Stimulated activated CD4-positive, alpha-beta T cell treated with anti-CD3 and anti-CD28 coated beads, Interleukin-4, amount 100 ng/mL, for 48 hours (primary cell): ENCODE data around the gene COPZ2.
"Not testable (repeated sequence)": the region's sequence is repeated elsewhere in the genome, so short reads cannot be mapped to it uniquely, and the experiment has no call there.

ENCODE experiments used
- DNase-seq, 2 donors: peaks; one replicate each; pipeline ENCODE4 v3.0.0-alpha.2; 2020; ENCODE audit warnings: low read depth in 2 of 2

COPZ2 gene

GRCh38 chr17:48056246-48056745 is 18.7 kb upstream of the COPZ2 start:
- no peak for DNase-seq

DNA sequence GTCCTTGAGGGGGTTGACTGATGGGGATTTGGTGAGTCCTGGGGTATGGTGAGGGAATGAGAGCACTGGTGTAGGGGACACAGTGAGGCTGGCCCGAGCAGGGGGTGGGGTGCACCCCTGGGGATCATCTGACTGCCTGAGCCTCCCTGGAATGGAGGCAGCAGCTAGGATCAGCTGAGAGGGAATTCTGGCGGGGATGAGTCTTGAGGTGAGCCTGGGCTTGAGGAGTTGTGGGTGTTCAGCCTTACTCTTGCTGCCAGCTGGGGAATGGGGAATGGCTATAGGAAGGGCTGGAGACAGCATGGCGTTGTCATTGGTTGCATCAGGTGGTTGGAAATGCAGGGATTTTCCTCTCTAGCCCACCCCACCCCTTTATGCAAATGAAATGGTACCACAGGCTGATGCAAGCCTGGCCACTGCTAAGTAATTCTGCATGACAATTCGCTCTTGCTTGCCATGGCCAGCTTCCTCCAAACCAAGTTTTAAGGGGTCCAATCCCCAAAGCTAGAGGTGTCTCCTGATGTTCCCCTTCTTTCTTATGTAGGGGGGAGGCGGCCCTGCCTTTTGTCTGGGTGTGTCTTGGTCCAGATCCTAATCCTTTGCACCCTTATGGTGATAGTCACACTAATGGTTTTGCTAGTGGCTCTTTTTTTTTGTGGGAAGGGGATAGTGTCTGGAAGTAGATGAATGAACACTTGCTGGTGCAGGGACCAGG is 18.1 kb upstream of the COPZ2 start:
- DNase-seq = peak in 1 of 2 donors; percentile 50

DNA sequence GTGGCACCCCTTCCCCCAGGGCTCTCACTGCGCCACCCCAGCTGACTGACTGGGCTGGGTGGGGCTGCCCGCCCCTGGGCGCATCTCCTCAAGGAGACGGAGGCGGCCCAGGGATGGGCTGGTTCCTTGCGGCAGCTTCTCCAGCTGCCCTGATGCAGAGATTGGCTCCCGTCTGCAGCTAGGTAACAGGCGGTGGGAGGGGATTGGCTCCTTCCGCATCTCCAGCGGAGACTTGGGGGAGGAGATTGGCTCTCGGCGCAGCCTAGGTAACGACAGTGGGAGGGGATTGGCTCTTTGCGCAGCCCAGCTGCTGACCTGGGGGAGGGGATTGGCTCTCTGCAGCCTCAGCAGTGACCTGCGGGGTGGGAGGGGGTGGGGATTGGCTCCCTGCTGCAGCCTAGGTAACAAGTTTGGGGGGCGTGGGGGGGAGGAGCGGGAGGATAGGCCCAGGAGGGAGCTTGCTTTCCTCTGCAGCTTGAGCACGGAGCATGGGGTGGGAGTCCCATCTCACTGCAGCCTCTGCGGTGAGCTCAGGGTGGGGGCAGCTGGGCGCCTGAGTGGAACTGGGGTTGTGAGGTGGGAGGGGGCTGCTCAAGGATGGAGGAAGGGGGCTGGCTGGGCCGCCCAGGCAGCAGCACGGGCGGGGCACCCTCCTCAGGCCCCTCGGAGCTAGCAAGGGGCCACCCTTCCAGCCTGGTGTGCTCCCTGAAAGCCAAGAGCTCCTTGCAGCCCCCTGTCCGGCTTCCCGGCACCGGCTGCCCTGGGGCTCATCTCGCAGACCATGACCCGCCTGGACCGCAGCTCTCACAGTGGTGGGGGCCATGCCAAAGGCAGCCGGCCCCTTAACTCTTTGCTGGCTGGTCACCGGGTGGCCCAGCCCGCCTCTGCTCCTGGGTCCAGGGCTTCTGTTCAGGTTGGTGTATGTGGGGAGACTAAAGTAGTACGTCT is 16.9 kb upstream of the COPZ2 start:
- DNase-seq = no peak

DNA sequence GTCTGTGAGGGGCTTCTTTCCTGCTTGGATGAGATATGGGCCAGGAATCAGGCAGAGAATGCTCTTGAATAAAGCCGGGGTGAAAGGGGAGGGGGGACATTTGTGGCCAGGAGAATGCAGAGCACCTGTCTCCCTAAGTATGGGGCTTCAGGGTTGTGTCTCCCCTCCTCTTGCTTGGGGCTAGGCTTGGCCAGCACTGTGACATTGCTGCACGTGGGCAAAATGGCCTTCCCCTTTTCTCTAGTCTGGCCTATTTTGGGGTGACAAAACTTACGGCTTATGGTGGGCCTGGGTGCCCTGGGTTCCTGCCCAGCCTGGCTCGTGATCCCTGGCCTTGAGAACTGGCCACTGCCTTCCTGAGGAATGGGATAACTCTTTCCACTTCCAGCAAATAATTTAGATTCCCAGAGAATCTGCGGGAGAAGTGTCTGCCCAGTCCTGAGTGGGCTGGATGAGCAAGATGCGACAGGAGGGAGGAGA is 16.2 kb upstream of the COPZ2 start:
- DNase-seq = no peak

DNA sequence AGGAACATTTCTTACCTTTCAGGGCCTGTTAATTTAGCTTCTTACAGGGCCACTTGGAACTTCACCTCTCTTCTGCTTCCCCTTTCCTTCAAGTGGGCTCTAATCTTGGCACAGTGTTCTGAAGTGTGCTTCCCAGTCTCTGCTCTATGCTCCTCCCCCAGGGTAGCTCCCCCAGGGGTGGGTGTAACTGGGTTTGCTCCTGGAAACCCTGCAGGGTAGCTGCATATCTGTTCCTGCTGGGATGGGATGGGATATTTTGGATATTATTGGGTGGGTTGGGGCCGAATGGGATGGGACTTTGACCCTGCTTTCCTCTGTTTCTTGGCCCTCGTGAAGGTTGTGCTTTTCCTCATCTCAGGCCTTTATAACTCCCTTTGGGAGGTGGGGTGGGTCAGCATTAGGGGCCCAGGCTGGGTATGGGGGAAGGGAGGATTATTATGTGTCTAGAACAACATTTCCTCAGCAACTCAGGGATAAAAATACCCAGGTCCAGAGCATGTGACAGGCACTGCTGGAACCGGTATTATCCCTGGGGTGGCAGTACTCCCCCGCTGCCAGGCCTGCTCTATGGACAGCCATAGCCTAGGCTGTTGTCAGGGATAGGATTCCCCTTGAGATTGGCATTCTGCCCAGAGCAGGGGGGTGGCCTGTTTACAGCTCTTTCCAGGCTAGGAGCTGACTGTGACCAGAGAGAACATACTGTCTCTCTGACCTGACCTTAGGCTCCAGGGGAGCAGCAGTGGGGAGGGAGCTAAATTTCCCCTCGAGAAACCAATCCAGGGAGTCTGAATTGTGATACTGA is 15.6 kb upstream of the COPZ2 start:
- DNase-seq = no peak

GRCh38 chr17:48051706-48052486 is 14.3 kb upstream of the COPZ2 start:
- no peak for DNase-seq

GRCh38 chr17:48051283-48051682 is 13.7 kb upstream of the COPZ2 start:
- no peak for DNase-seq

- peak in 1 of 2 donors; percentile 59 for DNase-seq
These were observed 11.0 kb upstream of the COPZ2 start for GRCh38 chr17:48048384-48049126.

DNA sequence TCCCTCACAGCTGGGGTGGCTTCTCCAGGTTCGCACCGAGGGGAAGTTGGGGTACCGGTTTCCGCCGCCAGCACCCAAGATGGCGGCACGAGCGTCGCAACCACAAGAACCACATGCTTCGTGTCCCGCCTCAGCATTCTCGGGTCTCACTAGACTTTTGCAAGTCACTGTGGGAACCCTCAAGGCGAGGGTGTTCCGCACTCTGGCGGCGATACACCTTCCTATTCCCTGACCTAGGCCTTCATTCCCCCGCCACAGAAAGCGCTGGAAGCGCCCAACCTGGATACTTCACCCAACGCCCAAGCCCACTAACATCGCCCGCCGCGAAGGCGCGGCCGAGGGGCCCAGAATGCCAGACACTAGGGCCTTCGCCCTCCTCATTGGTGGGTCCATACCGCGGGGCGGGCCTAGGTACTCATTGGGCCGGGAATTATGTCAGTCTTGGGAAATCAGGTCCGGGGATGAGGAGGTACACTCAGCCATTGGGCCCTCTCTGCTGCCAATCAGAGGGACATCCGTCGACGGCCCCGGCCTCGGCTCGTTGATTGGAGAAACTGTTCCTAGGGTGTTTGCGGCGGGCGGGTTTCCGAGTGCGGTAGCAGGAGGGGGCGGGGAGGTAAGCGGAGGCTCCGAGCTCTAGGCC is 10.3 kb upstream of the COPZ2 start, which contains the start of gene NFE2L1:
TSS of gene NFE2L1 (plus strand) at position 619 of the 643 bp plus-strand sequence. CDS start 2,760 bp downstream, outside the sequence.
- DNase-seq = peak; percentile 92 to 98

DNA sequence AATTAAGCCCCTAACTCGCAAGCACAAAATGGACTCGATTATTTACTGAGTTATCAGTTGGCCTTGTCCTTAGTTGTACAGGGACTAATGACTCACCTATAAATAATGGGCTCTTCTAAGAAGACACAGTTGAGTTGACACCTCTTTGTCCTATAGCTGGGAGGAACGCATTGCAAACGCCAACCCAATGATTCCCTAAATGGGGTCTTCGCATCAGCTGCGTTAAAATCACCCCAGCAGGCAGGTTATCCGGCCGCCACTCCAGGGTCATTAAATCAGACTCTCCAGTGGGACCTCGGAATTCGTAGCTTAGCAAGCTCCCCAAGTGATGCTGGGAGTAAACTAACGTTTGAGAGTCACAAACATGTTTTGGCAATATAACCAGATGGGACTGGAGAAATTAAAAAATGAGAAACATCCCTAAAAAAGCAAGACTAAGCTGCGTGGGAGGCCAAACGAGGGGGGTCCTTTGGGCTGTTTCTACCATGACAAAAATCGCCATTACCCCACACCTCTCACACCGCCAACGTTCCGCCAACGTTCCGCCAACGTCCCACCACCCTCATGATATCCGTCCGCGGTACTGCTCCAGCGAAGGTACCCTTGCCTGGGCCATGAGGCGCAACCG is 9.6 kb upstream of the COPZ2 start:
- DNase-seq = no peak

DNA sequence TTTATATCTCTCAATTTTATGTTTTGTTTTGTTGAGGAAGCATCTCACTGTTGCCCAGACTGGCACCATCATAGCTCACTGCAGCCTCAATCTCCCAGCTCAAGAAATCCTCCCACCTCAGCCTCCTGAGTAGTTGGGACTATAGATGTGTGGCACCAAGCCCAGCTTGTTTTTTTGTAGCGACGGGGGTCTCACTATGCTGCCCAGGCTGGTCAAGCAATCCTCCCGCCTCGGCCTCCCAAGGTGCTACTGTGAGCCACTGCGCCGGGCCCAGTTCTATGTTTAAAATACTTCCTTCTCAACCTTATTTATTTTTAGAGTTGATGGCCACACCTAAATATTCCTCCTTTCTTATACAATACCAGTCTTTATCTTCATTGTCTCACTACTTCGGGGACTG is 8.7 kb upstream of the COPZ2 start:
- DNase-seq = no peak

DNA sequence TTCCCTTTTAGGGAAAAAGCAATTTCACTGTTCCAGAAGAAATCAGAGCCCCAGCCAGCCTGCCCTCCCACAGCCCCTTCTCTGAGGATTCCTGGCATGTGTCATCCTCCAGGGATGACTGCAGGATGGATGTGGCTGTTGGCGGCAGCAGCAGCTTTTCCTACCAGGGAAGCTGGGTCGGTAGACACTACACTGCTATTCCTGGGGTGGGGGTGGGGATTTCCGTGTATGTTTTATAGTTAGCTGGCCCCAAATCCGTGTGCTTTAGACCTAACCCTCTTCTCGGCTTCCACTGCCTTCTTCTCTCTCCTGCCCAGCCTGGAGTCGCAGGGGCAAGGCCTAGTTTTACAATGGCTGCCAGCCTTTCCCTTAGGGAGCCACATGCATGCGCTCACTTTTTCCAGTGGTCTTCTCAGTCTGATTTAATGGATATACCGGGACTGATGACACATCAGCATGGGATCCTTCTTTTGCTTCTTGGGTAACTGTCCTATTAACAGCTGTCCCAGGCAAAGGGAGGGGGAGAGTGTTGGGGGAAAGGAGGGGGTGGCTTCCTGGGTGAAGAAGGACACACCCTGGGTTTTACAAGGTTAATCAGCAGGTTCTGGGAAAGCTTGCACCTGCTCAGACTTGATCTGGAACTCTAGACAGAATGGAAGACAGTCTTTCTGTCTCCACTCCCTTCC is 7.9 kb upstream of the COPZ2 start:
- DNase-seq = no peak

DNA sequence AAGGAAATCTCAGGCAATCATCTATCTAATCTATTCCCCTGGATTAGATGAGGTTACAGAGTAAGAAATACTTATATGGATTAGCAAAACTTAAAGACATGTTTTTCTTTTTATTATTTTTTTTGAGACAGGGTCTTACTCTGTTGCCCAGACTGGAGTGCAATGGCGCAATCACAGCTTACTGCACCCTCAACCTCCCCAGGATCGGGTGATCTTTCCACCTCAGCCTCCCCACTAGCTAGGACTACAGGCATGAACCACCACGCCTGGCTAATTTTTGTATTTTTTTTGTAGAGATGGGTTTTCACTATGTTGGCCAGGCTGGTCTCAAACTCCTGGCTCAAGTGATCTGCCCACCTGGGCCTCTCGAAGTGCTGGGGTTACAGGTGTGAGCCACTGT is 7.3 kb upstream of the COPZ2 start:
- no peak for DNase-seq

DNA sequence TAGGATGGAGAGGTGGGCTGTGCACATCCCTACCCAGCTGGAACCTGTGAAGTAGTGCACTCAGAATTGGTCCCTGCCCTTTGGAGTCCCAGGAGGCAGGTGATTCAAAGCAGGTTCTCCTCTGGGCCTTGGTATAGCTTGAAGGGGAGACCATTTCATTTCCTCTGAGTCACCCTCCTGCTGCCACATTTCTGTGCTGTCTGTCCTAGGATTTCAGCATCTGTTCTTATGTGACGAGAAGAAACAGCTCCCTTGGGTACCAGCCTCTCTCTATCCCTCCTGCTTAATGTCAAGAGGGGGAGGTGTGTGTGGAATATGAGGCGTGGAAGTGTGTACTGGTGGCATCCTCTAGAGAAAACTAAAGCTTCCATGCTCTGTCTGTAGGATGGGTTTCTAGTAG is 5.6 kb upstream of the COPZ2 start:
- DNase-seq = no peak

DNA sequence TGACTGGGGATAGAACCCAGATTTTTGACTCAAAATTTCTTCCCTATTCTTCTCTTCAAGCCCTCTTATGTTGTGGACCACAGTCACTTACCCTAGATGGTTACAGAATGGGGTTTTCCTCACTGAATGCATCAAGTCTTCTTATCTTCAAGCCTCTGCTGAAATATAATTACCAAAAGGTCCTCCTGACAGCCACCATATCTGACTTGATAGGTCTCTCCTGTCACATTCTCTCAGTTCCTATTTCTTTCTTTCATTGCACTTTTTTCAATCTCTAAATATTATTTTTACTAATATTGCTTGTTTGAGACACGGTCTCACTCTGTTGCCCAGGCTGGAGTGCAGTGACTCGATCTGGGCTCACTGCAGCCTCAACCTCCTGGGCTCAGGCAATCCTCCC is 1.1 kb upstream of the COPZ2 start:
- no peak for DNase-seq

DNA sequence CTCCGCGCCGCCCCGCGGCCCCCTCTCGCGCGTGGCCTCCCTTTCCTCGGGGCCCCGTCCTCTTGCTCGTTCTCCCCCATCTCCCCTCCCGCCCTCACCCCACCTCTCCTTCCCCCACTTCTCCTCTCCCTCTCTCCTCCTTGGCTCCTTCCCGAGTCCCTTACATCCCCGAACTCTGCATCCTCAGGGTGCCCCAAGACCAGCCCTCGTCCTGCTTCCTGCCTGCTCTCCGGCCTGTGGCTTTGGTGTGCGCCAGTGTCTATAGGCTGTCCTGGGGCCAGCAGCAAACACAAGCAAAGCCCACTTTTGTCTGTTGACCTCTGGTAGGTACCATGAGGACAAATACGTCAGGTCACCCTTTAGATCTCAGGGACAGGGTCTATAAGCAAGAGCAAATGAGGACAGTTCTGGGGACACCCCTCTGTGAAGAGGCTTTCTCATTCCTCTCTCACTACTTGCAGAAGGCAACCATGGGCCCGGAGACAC is 284 bp upstream of the COPZ2 start:
- DNase-seq = no peak

DNA sequence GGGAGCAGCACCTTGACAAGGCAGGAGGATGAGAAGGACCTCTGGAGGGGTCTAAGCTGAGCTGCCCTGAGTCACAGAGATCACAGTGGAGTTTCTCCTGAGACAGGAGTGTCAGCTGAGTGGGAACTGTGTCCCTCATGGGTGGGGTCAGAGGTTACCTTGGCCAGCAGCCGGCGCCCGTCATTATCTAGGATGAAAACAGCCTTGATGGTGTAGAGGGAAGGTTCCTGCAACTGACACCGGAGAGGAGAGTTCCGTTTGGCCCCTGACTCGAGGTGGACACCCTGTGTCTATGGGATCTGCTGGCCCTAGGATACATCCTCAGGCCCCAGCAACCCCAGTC is 933 bp downstream of the COPZ2 start:
- DNase-seq = no peak

GRCh38 chr17:48034734-48035133 is 2.9 kb downstream of the COPZ2 start:
- not testable (repeated sequence) for DNase-seq

GRCh38 chr17:48031966-48032365 is 5.6 kb downstream of the COPZ2 start:
- no peak for DNase-seq
